Smooth muscle cell (in vitro differentiated cells): ENCODE results near the gene AAGAB. TPM values are rescaled to one million over a fixed set of nuclear protein-coding genes. Genes with fewer than 3 reads are reported as not detected.
A peak's percentile ranks its signal among the peaks of the same experiment; 100 is the strongest.

Source experiments
- DNase-seq: peaks from one replicate; lab custom pipeline; 2025; ENCODE audit not compliant: unreplicated experiment; lab: John Stamatoyannopoulos, UW
- H2AFZ ChIP-seq: fragments of 200-600 bp; sonication (generic); 2 replicates; pipeline ENCODE4 v1.6.0; 2016; ENCODE audit warnings: antibody characterized with exemption, low read depth, mild to moderate bottlenecking
- H3F3A ChIP-seq: fragments of 200-600 bp; sonication (generic); 2 replicates; pipeline ENCODE4 v1.6.0; 2017; ENCODE audit warnings: antibody characterized with exemption, low read depth
- H3K27ac ChIP-seq: fragments of 200-600 bp; sonication (generic); 2 replicates; pipeline ENCODE4 v1.5.1; 2016; ENCODE audit warnings: low read depth, mild to moderate bottlenecking
- H3K27me3 ChIP-seq: fragments of 200-600 bp; sonication (generic); 2 replicates; pipeline ENCODE4 v1.6.1; 2016; ENCODE audit warnings: low read depth, mild to moderate bottlenecking
- H3K36me3 ChIP-seq: fragments of 200-600 bp; sonication (generic); 2 replicates; pipeline ENCODE4 v1.5.1; 2016; ENCODE audit warnings: low read depth
- H3K4me1 ChIP-seq: fragments of 200-600 bp; sonication (generic); 2 replicates; pipeline ENCODE4 v1.5.1; 2016; ENCODE audit warnings: low read depth
- H3K4me2 ChIP-seq: fragments of 200-600 bp; sonication (generic); 2 replicates; pipeline ENCODE4 v1.6.0; 2016; ENCODE audit warnings: mild to moderate bottlenecking
- H3K4me3 ChIP-seq: fragments of 200-600 bp; sonication (generic); 2 replicates; pipeline ENCODE4 v1.5.1; 2016; ENCODE audit warnings: mild to moderate bottlenecking
- H3K79me2 ChIP-seq: fragments of 200-600 bp; sonication (generic); 2 replicates; pipeline ENCODE4 v1.6.0; 2016; ENCODE audit warnings: low read depth, mild to moderate bottlenecking
- H3K9ac ChIP-seq: fragments of 200-600 bp; sonication (generic); 2 replicates; pipeline ENCODE4 v1.6.0; 2016; ENCODE audit warnings: low read depth
- H3K9me3 ChIP-seq: fragments of 200-600 bp; sonication (generic); replicated peaks from 2 replicates; pipeline ENCODE4 v1.5.1; 2016; ENCODE audit warnings: low read depth
- H4K20me1 ChIP-seq: fragments of 200-600 bp; sonication (generic); 2 replicates; pipeline ENCODE4 v1.6.0; 2016; ENCODE audit warnings: low read depth
- WGBS: methylation state at CpG from one replicate; pipeline ENCODE4 v1.1.7; 2016; ENCODE audit warnings: low lambda C conversion rate; 5-methylcytosine and 5-hydroxymethylcytosine counted together
- polyA plus RNA-seq: library from polyadenylated mRNA; unstranded; fragments of >200 nt; fragmentation: Nextera tagmentation; extraction: Ambion mirVana; gene quantifications from 2 replicates; pipeline ENCODE4 v1.2.1, GENCODE V29; 2016
- total RNA-seq: library from RNA; depleted of rRNA; stranded (reverse); fragments of >200 nt; gene quantifications from 2 replicates; pipeline ENCODE4 v1.2.3, GENCODE V29; 2014
- TF ChIP-seq, protein P1 (sequence below): fragments of 200-600 bp; sonication (generic); IDR thresholded peaks from 2 replicates; pipeline ENCODE4 v1.5.1; 2017; ENCODE audit warnings: borderline replicate concordance, mild to moderate bottlenecking, antibody characterized with exemption; ENCODE audit not compliant: insufficient read depth, poor library complexity, severe bottlenecking

AAGAB gene
- total and polyA plus RNA-seq, 2 experiments from 2014 or later = 38.2 to 39.6 TPM

DNA sequence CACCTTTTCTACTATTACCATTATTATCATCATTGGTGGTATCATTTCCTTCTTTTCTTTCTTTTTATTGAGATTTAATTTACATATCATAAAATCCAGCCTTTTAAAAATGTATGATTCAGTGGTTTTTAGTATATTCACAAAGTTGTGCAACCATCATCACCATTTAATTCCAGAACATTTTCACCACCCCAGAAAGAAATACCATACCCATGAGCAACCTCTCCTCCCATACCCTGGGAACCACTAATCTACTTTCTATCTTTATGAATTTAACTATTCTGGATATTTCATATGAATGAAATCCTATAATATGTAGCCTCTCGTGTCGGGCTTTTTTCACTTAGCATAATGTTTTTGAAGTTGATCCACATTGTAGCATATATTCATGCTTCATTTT is 29.1 kb downstream of the AAGAB start:
- no peaks in the 10 kb centered on the region for H3K4me1 ChIP-seq
- H3K9me3 ChIP-seq = no peaks in the 10 kb centered on the region
- no peaks in the 10 kb centered on the region for H3K36me3 ChIP-seq
- H3K27me3 ChIP-seq = no peaks in the 10 kb centered on the region
- H3K27ac ChIP-seq = peak overlapping the region; percentile 15
- WGBS = 71% methylated on average over 2 of the region's 2 CpGs
- no peak overlapping the region for H3K4me3 ChIP-seq
- no peaks in the 10 kb centered on the region for H3F3A ChIP-seq
- no peaks in the 10 kb centered on the region for H3K79me2 ChIP-seq
- H2AFZ ChIP-seq = no peak overlapping the region
- H3K9ac ChIP-seq = no peak overlapping the region
- peak overlapping the region; percentile 29 for H3K4me2 ChIP-seq
- TF ChIP-seq, protein P1, sequence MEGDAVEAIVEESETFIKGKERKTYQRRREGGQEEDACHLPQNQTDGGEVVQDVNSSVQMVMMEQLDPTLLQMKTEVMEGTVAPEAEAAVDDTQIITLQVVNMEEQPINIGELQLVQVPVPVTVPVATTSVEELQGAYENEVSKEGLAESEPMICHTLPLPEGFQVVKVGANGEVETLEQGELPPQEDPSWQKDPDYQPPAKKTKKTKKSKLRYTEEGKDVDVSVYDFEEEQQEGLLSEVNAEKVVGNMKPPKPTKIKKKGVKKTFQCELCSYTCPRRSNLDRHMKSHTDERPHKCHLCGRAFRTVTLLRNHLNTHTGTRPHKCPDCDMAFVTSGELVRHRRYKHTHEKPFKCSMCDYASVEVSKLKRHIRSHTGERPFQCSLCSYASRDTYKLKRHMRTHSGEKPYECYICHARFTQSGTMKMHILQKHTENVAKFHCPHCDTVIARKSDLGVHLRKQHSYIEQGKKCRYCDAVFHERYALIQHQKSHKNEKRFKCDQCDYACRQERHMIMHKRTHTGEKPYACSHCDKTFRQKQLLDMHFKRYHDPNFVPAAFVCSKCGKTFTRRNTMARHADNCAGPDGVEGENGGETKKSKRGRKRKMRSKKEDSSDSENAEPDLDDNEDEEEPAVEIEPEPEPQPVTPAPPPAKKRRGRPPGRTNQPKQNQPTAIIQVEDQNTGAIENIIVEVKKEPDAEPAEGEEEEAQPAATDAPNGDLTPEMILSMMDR = no peak
- H4K20me1 ChIP-seq = no peaks in the 10 kb centered on the region
- no peak for DNase-seq

DNA sequence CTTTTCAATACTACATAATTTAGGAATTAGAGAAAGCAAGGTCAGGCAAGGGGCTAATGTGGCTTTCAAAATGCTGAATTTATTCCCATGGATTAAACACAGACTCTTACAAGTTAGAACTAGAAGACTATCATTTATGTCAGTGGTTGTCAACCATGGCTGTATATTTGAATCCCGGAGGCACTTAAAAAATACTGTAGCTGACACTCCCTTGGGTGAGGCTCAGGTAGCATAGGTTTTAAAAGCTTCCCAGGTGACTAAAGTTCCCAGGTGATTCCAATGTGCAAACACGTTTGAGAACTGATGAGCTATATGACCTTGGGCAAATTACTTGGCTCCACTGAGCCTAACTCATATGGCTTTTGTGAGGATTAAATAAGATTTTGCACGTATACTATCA is 29.6 kb downstream of the AAGAB start:
- no peak for DNase-seq
- Histone ChIP-seq H3K4me1 (no peaks in the 10 kb centered on the region), H3F3A (no peaks in the 10 kb centered on the region), H2AFZ (no peak overlapping the region), H4K20me1 (no peaks in the 10 kb centered on the region), H3K9ac (no peak overlapping the region), H3K27me3 (no peaks in the 10 kb centered on the region), H3K27ac (peak overlapping the region; percentile 15), H3K36me3 (no peaks in the 10 kb centered on the region), H3K4me3 (no peak overlapping the region), H3K4me2 (no peak overlapping the region), H3K9me3 (no peaks in the 10 kb centered on the region), H3K79me2 (no peaks in the 10 kb centered on the region)
- TF ChIP-seq, protein P1 = no peak
- WGBS = 68% methylated on average over 3 of the region's 3 CpGs

DNA sequence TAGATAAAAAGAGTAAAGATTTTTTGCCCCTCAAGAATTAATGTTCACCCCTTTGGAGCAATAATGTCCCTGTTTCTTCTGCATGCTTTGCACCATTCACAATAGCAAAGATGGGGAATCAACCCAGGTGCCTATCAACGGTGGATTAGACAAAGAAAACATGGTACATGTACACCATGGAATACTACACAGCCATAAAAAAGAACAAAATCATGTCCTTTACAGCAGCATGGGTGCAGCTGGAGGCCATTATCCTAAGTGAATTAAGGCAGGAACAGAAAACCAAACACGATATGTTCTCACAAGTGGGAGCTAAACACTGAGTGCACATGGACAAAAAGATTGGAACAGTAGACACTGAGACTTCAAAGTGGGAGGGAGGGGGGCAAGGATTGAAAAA is 35.2 kb downstream of the AAGAB start:
- 95% methylated on average over 2 of the region's 2 CpGs for WGBS
- Histone ChIP-seq H3K27ac (no peak overlapping the region), H3K4me1 (no peaks in the 10 kb centered on the region), H2AFZ (no peak overlapping the region), H4K20me1 (no peaks in the 10 kb centered on the region), H3K9me3 (no peaks in the 10 kb centered on the region), H3F3A (no peaks in the 10 kb centered on the region), H3K4me3 (no peak overlapping the region), H3K4me2 (no peak overlapping the region), H3K9ac (no peak overlapping the region), H3K27me3 (no peaks in the 10 kb centered on the region), H3K79me2 (no peaks in the 10 kb centered on the region), H3K36me3 (peaks cover 5% of the 10 kb centered on the region)
- TF ChIP-seq, protein P1 = no peak
- no peak for DNase-seq

DNA sequence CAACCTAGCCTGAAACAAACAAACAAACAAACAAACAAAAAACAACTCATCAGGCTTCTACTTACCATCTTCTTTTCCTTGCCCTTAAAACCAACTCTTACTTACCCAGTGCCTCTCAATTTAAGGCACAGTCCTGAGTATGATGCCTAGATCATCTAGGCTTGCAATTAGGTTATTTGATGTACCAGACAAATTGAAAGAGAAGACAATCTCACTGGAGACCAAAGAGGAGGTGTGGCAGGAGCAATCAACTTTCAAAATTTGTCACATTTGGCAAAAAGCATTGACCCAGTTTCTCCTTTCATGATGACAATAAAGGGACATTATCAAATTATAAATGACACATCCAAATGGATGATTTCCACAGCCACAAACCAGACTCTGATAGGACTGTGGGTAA is 36.0 kb downstream of the AAGAB start:
- no peaks in the 10 kb centered on the region for H3K79me2 ChIP-seq
- TF ChIP-seq, protein P1 = no peak
- H3K27ac ChIP-seq = no peak overlapping the region
- DNase-seq = no peak
- no peaks in the 10 kb centered on the region for H3K4me1 ChIP-seq
- H4K20me1 ChIP-seq = no peaks in the 10 kb centered on the region
- no peak overlapping the region for H3K4me3 ChIP-seq
- H3K9me3 ChIP-seq = no peaks in the 10 kb centered on the region
- no peak overlapping the region for H3K9ac ChIP-seq
- H3K27me3 ChIP-seq = no peaks in the 10 kb centered on the region
- peaks cover 5% of the 10 kb centered on the region for H3K36me3 ChIP-seq
- no peak overlapping the region for H3K4me2 ChIP-seq
- no peak overlapping the region for H2AFZ ChIP-seq
- no peaks in the 10 kb centered on the region for H3F3A ChIP-seq
